Measurements from ENCODE around the gene RAB9A.
A peak's percentile ranks its signal among the peaks of the same experiment; 100 is the strongest.

RAB9A gene

GRCh38 chrX:13688384-13688957 lies 457 bp upstream of the RAB9A start:
- Histone ChIP-seq H3K9ac (ENCODE audit: low read length) (peak overlapping the region; percentile 93), H3K79me2 (ENCODE audit: insufficient read depth, low read length) (peaks cover 34% of the 10 kb centered on the region), H3F3A (ENCODE audit: insufficient read depth, low read length) (no peaks in the 10 kb centered on the region), H3K27ac (ENCODE audit: low read depth, low read length, poor library complexity, severe bottlenecking) (no peak overlapping the region), H3K9me2 (ENCODE audit: low read depth, low read length) (no peaks in the 10 kb centered on the region), H3K27me3 (ENCODE audit: insufficient read depth, low read length) (no peaks in the 10 kb centered on the region), H2AFZ (ENCODE audit: low read length) (0 out of 2 replicates have a peak overlapping the region, but pooled peaks have one; percentile 62), H3K4me2 (ENCODE audit: low read length) (peak overlapping the region; percentile 71), H4K20me1 (ENCODE audit: insufficient read depth, low read length) (no peaks in the 10 kb centered on the region), H3K36me3 (ENCODE audit: insufficient read depth, low read length) (no peaks in the 10 kb centered on the region), H3K9me3 (ENCODE audit: low read length) (no peaks in the 10 kb centered on the region), H3K4me3 (ENCODE audit: low read depth, low read length, poor library complexity, severe bottlenecking) (peak overlapping the region; percentile 95), H3K4me1 (ENCODE audit: insufficient read depth, low read length, severe bottlenecking) (peaks cover 45% of the 10 kb centered on the region)
- TF ChIP-seq CTCF (IDR thresholded peaks at IDR 0.05; ENCODE audit: low read length) (no peak), EZH2 (IDR thresholded peaks at IDR 0.05; ENCODE audit: borderline replicate concordance, low read length) (no peak)

GRCh38 chrX:13689741-13690211 lies 848 bp downstream of the RAB9A start:
- peak overlapping the region; percentile 93 for H3K9ac ChIP-seq (ENCODE audit: low read length)
- H4K20me1 ChIP-seq (ENCODE audit: insufficient read depth, low read length) = no peaks in the 10 kb centered on the region
- no peaks in the 10 kb centered on the region for H3K9me2 ChIP-seq (ENCODE audit: low read depth, low read length)
- H3K9me3 ChIP-seq (ENCODE audit: low read length) = no peaks in the 10 kb centered on the region
- peaks cover 51% of the 10 kb centered on the region for H3K4me1 ChIP-seq (ENCODE audit: insufficient read depth, low read length, severe bottlenecking)
- no peaks in the 10 kb centered on the region for H3K36me3 ChIP-seq (ENCODE audit: insufficient read depth, low read length)
- H3F3A ChIP-seq (ENCODE audit: insufficient read depth, low read length) = no peaks in the 10 kb centered on the region
- peak overlapping the region; percentile 95 for H3K4me3 ChIP-seq (ENCODE audit: low read depth, low read length, poor library complexity, severe bottlenecking)
- H3K27ac ChIP-seq (ENCODE audit: low read depth, low read length, poor library complexity, severe bottlenecking) = peak overlapping the region; percentile 79
- no peaks in the 10 kb centered on the region for H3K27me3 ChIP-seq (ENCODE audit: insufficient read depth, low read length)
- no peak overlapping the region for H2AFZ ChIP-seq (ENCODE audit: low read length)
- peaks cover 46% of the 10 kb centered on the region for H3K79me2 ChIP-seq (ENCODE audit: insufficient read depth, low read length)
- H3K4me2 ChIP-seq (ENCODE audit: low read length) = peak overlapping the region; percentile 71
- TF ChIP-seq CTCF (IDR thresholded peaks at IDR 0.05; ENCODE audit: low read length) (no peak), EZH2 (IDR thresholded peaks at IDR 0.05; ENCODE audit: borderline replicate concordance, low read length) (no peak)

GRCh38 chrX:13690836-13691235 lies 1.9 kb downstream of the RAB9A start:
- TF ChIP-seq CTCF (IDR thresholded peaks at IDR 0.05; ENCODE audit: low read length) (no peak; the same call in 1 of the 2 replicates), EZH2 (IDR thresholded peaks at IDR 0.05; ENCODE audit: borderline replicate concordance, low read length) (no peak)
- H3K79me2 ChIP-seq (ENCODE audit: insufficient read depth, low read length) = peaks cover 54% of the 10 kb centered on the region
- H3K36me3 ChIP-seq (ENCODE audit: insufficient read depth, low read length) = no peaks in the 10 kb centered on the region
- H3K9me3 ChIP-seq (ENCODE audit: low read length) = no peaks in the 10 kb centered on the region
- H3K4me3 ChIP-seq (ENCODE audit: low read depth, low read length, poor library complexity, severe bottlenecking) = peak overlapping the region; percentile 95
- no peaks in the 10 kb centered on the region for H3F3A ChIP-seq (ENCODE audit: insufficient read depth, low read length)
- no peak overlapping the region for H2AFZ ChIP-seq (ENCODE audit: low read length)
- no peaks in the 10 kb centered on the region for H3K9me2 ChIP-seq (ENCODE audit: low read depth, low read length)
- H3K27me3 ChIP-seq (ENCODE audit: insufficient read depth, low read length) = no peaks in the 10 kb centered on the region
- H3K4me1 ChIP-seq (ENCODE audit: insufficient read depth, low read length, severe bottlenecking) = peaks cover 51% of the 10 kb centered on the region
- peak overlapping the region; percentile 79 for H3K27ac ChIP-seq (ENCODE audit: low read depth, low read length, poor library complexity, severe bottlenecking)
- H3K9ac ChIP-seq (ENCODE audit: low read length) = peak overlapping the region; percentile 93
- H4K20me1 ChIP-seq (ENCODE audit: insufficient read depth, low read length) = no peaks in the 10 kb centered on the region
- H3K4me2 ChIP-seq (ENCODE audit: low read length) = peak overlapping the region; percentile 71

All from OCI-LY1 (cell line).